HL-60 (cell line): ENCODE measurements around the gene MEF2C.

Experiments
- DNase-seq, 2 experiments: peaks; one replicate each; pipeline ENCODE4 v3.0.0-alpha.2; 2010 to 2020; ENCODE audit warnings: low read depth in 1 of 2, low spot score in 1 of 2
- H3K27ac ChIP-seq: fragments of 250-450 bp; sonication (Bioruptor Pico); replicated peaks from 2 replicates; pipeline ENCODE4 v1.5.1; 2020; ENCODE audit warnings: mild to moderate bottlenecking, moderate library complexity
- H3K27me3 ChIP-seq: fragments of 250-450 bp; sonication (Bioruptor Pico); 2 replicates; pipeline ENCODE4 v1.5.1; 2021; ENCODE audit warnings: mild to moderate bottlenecking, moderate library complexity; ENCODE audit not compliant: insufficient read depth, poor library complexity, severe bottlenecking
- H3K4me3 ChIP-seq: replicated peaks from 2 replicates; pipeline ENCODE4 v1.5.1; 2011; ENCODE audit warnings: mild to moderate bottlenecking, control low read depth, low read length; ENCODE audit not compliant: insufficient read depth
- CTCF ChIP-seq: IDR thresholded peaks from one replicate; pipeline ENCODE4 v1.5.1; 2011; ENCODE audit warnings: low read length, control low read depth, inconsistent platforms; ENCODE audit not compliant: insufficient read depth
- GABPA ChIP-seq: IDR thresholded peaks from 2 replicates; pipeline ENCODE4 v1.6.1; 2012; ENCODE audit warnings: low read depth
- POLR2AphosphoS5 ChIP-seq: IDR thresholded peaks from 2 replicates; pipeline ENCODE4 v1.6.1; 2012; ENCODE audit warnings: low read depth
- REST ChIP-seq: IDR thresholded peaks from 2 replicates; pipeline ENCODE4 v1.6.1; 2012; ENCODE audit warnings: low read depth; ENCODE audit not compliant: insufficient replicate concordance
- SPI1 ChIP-seq: IDR thresholded peaks from 2 replicates; pipeline ENCODE4 v1.6.1; 2012; ENCODE audit warnings: low read depth, mild to moderate bottlenecking, borderline replicate concordance

MEF2C gene

GRCh38 chr5:88716101-88716500 is 166.9 kb downstream of the MEF2C start:
- no peak for DNase-seq
- Histone ChIP-seq H3K4me3 (no peak overlapping the region), H3K27me3 (no peaks in the 10 kb centered on the region)

GRCh38 chr5:88715503-88715902 is 167.5 kb downstream of the MEF2C start:
- no peaks in the 10 kb centered on the region for H3K27me3 ChIP-seq
- no peak overlapping the region for H3K27ac ChIP-seq
- DNase-seq = no peak
- H3K4me3 ChIP-seq = no peak overlapping the region
- TF ChIP-seq SPI1 = no peak
- no peak for TF ChIP-seq CTCF
- no peak for TF ChIP-seq REST
- no peak for TF ChIP-seq GABPA
- no peak for TF ChIP-seq POLR2AphosphoS5

More at GRCh38 chr5:88716101-88716500, 166.9 kb downstream of the MEF2C start:
- H3K27ac ChIP-seq = no peak overlapping the region
- TF ChIP-seq CTCF = no peak
- no peak for TF ChIP-seq SPI1
- TF ChIP-seq REST = no peak
- TF ChIP-seq GABPA = no peak
- no peak for TF ChIP-seq POLR2AphosphoS5

- no peak for DNase-seq
- H3K27ac ChIP-seq = no peak overlapping the region
- no peak overlapping the region for H3K4me3 ChIP-seq
- TF ChIP-seq POLR2AphosphoS5 = no peak
- no peak for TF ChIP-seq GABPA
- no peak for TF ChIP-seq CTCF
- TF ChIP-seq SPI1 = no peak
- no peak for TF ChIP-seq REST
- no peaks in the 10 kb centered on the region for H3K27me3 ChIP-seq
Observed at GRCh38 chr5:88713818-88714217, 169.2 kb downstream of the MEF2C start.
